ENCODE results near the gene MAP3K20.
"Not testable (repeated sequence)": the region's sequence is repeated elsewhere in the genome, so short reads cannot be mapped to it uniquely, and the experiment has no call there.

Gene MAP3K20

DNA sequence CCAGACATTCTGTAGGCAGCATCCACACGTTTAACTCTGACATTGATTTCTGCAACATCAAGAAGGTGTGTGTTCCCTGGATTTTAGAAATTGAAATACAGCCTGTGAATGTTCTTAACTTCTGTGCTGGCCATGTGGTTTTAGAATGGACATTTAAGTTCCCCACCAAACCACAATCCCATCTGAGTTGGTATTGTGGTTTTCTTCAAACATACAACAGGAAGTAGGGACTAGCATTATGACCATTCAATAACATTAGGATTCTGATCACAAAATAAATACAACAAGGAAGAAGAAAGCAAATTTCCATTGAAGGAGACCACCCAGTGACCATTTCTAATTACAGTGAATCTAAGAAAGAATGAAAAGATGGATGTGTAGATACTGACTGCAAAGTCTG is 51.2 kb downstream of the MAP3K20 start:
- no peak for DNase-seq

DNA sequence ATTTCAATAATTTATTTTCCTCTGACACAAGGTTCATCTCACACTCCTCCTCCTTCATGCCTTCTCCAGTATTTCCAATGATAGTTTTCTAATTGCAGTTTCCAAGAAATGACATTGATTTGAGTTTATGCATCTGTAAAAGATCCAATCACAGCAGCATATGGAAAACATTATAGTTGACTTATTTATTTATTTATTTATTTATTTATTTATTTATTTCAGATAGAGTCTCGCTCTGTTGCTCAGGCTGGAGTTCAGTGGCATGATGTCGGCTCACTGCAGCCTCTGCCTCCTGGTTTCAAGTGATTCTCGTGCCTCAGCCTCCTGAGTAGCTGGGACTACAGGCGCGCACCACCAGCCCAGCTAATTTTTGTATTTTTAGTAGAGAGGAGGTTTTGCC is 52.5 kb downstream of the MAP3K20 start:
- DNase-seq = not testable (repeated sequence)

DNA sequence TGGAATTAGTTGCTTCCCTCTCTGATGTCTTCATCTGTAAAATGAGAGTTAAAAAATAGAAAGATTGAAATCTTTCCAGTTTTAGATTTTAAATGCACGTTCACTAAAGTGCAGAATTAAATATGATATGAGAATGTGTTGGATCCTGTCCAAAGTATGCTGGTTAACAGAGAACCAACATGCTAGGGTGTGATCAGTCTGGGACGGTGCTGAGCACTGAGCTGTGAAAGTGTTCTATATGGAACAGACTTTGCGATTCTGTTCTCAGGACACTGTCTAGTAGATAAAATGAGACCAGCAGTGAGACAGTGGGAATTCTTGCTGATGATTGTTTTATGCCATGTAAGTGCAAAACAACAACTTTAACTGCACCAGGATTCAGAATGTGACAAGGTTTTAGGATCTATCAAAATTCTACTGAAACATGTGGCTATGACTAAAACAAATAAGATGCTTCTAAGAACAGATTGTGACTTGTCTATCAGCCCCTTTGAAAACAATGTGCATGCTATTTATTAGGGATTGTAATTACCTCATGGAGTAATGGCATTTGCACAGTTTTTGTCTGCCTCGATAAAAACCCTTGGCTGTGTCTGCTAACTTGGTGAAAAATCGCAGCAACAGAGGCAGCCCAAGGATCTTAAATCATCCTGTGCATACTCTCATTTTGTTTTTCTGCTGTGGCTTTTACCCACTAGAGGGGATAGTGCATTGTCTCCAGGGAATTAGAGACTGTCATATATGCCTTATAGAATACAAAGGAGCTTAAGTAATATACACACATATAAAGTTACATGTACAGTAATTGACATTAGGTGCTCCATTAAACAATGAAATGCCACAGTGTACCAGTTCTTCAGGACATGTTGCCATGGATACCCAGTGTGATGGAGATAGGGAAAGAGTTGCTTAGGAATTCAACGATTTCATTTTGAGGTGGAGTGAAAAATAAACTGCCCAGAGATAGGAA is 55.1 kb downstream of the MAP3K20 start:
- no peak for DNase-seq

DNA sequence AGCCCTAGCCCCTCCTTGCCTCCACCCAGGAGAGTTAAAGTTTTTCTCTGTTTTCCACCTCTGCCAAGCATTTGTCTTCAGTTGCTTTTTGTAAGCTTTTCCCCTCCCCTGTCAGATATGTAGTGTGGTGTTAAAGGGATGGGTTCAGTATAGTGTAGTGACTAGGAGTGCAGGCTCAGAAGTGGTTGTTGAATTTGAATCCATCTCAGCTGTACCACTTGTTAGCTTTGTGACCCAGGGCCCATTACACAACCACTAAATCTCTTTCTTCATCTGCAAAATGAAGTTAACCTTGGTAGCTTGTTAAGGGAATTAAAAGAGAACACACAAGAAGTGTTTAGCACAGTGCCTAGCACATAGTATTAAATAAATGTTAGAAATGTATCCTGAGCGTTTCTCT is 56.9 kb downstream of the MAP3K20 start:
- DNase-seq = no peak

DNA sequence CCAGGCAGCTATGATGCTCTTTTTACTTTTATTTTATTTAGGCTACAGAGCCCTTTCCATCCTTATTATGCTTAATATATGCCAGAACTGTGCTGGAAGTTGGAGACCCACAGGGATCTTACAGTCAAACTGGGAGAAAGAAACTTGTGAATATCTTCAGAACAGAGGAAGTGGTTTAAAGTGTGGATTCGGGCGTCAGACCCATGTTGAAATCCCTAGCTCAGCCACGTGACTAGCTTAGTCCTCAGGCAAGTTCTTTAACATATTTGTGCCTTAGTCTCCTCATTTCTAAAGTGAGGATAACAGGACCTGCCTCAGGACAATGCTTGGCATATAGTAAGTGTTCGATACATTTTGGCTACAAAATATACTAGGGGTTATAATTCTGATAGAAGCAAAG is 59.1 kb downstream of the MAP3K20 start:
- no peak for DNase-seq

DNA sequence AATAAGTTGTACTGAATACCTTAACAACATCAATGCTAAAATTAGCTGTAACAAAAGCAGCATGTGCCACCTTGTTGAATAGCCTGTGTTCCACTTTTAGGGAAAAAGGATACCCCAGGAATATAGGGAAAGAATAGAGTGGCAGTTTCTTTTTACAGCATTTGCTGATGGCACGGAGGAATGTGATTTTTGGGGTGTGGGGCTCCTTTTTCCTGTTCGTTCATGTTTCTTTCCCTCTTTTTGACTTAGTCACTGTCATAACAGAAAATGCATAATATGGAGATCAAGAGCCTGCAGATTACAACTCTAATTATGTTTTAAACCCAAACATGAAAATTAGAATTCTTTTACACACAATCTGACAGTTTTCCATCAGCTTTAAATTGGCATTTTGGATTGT is 60.4 kb downstream of the MAP3K20 start:
- DNase-seq = no peak

DNA sequence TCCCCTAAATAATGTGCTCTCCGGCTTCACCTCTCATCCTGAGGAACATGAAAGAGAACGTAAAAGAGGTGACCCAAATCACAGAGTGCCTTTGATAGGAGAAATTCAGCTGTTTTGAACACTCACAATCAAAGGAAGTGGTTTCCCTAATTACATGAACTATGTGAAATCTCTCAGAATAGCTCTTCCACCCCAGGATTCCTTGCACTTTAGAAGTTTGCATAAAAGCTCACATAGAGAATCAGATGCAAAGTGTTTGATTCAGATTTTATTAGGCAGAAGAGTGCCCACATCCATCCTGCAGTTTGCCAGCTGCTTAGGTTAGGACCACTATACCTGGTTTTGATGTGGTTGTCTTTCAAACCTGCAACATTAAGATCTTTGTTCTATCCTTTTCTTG is 61.0 kb downstream of the MAP3K20 start:
- DNase-seq = no peak

DNA sequence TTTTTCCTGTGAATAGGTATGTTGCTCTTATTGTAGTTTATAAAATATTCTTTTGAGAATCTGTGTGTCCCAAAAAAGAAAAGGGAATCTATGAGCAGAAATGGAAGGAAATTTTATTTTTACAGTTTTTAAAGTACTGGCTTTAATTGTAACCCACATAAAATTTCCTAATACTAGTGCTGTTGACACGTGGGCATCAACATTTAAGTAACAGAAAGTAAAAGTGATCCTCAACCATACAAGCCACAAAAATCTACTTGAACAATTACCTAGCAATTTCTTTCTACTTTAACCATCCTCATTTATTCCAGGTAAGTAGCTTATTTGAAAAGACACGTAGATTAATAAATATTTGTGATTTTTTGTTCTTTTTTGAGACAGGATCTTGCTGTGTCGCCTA is 62.0 kb downstream of the MAP3K20 start:
- DNase-seq = no peak

DNA sequence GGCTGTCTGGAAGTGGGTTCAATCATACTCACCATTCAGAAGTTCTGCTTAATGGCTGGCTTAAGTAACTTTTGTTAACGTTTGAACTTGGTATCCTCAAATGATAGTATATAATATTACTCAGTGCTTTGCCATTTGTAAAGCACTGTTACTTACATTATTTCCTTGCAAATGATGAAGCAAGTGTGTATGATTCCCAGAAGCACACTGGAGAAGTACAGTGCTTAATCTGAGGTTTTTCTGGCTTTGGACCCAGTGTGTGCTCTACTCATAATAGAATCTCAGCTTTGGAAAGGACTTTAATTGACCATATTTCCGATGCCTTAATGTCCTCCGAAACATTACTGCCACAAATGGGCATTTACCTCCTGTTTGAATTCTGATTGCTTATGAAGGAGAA is 63.3 kb downstream of the MAP3K20 start:
- no peak for DNase-seq

DNA sequence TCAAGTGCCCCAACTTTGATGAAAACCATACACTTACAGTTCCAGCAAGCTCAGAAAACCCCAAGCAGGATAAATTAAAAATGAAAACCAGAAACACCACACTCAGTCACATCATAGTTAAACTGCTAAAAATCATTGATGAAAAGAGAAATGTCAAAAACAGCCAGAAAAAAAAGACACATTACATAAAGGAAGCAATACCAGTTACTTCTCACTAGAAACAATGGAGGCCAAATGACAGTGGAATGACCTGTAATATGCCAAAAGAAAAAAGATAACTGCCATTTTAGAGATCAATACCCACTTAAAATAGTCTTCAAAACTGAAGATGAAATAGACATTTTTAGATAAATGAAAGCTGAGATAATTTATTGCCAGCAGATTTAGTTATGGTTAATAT is 66.0 kb downstream of the MAP3K20 start:
- DNase-seq = no peak

DNA sequence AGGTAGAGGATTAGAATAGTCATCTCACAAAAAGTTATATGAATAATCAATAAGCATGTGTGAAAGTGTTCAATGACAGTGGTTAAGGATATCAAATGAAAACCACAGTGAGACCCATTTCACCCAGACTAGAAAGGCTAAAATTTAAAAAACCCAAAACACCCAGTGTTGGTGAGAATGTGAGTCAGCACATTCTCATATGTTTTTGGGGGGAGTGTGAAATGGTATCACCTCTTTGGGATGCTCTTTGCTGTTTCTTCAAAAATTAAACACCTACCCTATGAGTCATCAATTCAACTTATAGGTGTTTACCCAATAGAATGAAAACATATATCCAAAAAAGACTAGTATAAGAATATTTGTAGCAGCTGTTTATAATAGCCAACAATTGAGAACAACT is 69.8 kb downstream of the MAP3K20 start:
- no peak for DNase-seq

DNA sequence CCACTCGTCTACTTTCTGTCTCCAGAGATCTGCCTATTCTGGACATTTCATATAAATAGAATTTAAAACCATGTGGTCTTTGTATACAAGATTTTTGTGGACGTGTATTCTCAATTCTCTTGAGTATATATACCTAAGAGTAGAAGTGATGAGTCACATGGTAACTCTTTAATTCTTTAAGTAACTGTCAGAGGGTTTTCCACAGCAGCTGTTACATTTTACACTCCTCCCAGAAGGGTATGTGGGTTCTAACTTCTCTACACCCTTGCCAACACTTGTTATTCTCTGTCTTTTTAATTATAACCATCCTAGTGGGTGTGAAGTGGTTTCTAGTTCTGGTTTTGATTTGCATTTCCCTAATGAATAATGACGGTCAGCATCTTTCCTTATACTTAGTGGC is 70.9 kb downstream of the MAP3K20 start:
- DNase-seq = no peak

DNA sequence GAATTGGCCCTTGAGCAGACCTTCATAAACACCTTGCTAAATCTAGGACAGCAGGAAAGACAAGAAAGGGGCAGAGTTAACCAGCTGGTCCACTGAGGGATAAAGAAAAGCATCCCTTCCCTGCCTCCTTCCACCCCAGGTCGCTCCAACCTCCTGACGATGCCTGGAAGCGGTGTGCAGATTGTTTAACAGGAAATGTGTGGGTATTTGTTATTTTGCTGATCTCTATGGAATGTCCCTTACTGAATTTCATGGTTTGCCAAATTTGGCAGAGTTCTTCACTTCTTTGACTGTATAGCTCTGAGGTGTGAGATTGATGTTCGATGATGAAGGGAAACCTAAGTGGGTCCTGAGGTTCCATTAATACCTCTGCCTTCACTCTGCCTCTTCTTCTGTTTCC is 72.9 kb downstream of the MAP3K20 start:
- no peak for DNase-seq

DNA sequence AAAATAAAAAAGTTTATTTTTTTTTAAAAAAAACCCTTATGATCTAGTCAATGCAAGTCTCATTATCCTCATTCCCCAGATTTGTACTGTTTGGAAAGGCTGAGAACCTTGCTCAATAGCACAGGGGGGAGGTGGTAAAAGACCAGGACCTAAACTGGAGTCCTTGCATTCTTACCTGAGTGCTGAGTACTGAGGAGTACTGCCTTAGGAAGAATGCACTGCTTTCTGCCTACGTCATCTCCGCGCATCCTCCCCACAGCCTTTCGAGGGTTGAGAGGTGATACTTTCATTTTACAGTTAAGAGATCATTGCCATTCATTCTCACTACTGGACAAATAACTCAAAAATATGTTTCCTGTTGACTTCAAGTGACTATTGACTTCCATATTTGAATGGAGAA is 73.8 kb downstream of the MAP3K20 start:
- no peak for DNase-seq

DNA sequence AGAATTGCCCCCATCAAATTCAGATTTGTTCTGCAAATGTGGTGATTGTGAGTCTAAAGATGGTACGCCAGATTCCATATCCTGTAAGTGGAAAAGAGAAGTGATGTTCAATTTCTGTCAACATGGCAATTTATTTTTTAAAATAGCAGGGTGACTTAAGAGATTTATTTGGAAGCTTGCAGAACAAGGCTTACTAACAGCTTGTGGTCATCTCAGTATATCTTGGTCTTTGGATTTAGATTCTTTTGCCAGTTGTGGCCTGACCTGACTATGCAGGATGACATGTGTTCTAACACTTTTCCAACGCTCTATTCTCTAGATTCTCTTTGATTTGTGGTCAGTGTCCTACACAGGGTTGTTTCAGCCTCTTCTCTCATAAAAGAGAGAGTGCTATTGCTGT is 74.4 kb downstream of the MAP3K20 start:
- no peak for DNase-seq

DNA sequence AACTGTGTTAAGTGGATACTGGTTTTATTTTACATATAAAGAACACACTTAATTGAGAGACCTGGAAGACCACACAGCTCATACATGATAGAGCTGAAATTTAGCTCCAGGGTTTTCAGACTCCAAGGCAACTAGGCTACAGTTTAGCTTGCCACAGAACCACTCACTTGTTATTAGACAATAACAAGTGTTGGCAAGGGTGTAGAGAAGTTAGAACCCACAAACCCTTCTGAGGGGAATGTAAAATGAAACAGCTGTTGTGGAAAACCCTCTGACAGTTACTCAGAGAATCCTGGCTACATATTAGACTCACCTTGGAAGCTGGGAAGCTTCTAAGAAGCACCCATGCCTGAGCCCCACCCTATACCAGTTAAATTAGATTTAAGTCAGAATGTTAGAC is 75.3 kb downstream of the MAP3K20 start:
- no peak for DNase-seq

DNA sequence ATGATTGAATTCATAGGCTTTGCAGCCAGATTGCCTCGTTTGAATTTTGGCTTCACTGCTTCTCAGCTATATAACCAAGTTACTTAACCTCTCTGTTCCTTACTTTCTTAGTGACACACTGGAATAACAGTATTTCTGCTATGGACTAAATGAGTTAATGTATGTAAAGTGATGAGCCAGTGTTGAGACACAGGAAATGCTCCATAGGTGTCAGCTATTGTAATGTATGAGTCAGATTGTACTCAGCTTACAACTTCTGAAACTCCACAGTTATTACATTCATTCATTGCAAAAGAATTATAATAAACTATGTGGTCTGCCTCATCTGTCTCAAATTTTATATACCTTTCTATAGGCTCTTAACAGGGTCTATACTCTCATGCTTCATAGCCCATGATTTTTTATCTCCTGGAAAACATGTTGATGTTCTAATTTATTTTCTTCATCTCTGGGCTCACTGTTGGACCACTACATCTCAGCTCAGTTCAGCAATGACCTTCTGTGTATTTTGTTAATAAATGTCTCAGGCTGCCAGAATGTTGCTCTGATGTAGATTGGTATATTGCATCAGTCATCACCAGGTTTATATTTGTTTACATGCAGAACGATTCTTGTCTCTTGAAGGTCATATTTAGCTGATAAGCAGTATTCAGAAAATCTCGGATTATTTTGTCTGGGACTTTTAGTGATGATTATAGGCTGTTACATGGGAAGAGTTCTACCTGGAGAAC is 76.2 kb downstream of the MAP3K20 start:
- no peak for DNase-seq

DNA sequence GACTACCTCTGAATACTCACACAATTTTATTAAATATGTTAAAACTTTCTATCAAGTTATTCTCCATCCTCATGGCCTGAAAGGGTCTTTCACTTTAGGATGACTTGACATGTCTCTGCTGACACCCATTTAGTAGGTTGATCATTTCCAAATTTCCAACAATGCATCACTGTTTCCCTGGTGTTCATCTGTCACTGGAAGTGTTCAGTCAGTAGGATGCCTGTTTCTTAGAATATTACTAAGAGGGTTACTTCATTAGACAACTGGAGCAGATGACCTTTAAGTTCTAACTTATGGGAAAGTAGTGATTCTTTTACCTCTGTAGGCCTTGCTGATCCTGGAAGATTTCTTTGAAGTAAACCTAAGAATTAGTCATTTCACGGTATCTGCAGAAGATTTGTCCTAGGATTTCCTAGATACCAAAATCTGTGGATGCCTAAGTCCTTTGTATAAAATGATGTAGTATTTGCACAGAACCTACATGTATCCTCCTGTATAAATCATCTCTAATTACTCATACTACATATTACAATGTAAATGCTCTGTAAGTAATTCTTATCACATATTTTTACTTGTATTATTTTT is 77.7 kb downstream of the MAP3K20 start:
- no peak for DNase-seq

DNA sequence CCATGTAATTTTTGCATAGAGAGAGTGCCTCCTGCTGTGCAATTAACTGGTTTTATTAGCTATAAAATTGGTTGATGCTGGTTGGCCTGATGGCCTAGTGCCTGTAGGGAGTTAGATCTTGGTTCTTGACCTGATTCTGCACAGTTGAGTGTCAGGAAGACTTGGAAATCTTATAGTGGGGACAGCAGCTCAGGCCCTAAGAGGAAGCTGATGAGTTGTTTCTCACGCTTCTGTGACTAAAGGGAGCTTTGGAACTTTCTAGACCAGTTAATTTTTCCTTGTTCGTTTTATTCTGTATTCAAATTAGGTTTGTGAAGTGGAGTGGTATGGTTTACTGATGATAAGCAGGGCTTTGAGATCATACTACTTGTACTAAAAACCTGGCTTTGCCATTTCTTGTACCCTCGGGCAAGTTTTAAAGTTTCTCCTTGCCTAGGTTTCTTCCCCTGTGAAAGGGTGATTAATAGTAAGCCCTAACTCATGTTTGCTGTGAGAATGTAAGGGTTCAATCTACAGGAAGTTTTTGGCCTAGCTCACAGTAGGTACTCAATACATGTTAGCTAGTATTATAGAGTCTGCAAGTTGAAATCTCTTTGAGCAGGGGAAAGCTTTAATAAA is 82.1 kb downstream of the MAP3K20 start:
- DNase-seq = no peak

DNA sequence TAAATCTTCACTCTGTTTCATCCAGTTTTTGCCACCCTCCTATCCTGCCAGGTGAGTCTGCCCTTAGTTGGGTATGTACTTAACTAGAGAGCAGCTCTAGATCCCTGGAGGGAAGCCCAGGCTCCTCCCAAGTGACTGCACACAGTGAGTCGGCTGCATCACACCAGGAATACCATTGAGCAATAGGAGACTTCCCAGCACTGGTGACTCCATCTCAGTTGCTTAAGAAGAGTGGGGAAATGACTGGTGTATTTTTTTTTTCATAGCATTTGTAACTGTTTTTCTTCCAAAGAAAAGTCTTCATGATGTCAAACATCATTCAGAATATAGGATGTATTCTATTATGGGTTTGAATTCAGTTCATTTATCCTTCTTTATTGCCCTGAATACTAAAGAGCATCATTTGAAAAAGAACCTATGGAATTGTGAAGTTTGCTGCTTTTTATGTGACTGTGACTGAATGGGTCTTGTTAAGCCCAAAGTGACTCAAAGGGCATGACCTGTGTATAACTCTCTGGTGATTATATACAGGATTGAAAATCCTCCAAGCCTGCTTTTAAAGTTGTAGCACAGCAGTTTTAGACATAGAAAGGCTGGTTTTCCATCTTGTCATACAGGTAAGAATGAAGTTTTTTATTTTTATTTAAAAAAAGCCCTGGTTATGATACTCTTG is 84.3 kb downstream of the MAP3K20 start:
- DNase-seq = no peak

DNA sequence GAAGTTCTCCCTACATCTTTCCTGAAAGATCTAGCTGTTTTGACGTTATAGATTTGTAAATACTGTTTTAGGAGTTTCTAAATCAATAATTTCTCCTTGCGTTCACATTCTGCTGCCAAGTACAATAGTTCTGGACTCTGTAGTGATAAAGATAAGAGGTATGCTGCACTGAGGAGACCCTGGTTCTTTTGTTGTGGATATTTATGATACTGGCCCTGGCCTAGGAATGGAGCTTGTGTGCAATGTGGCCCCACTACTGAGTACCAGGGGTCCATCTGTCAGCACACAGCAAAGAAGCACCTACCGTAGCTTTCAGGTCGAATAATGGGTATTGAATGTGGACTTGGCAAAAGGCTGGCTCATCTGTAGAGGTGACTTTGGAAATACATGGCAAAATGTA is 85.0 kb downstream of the MAP3K20 start:
- DNase-seq = no peak

DNA sequence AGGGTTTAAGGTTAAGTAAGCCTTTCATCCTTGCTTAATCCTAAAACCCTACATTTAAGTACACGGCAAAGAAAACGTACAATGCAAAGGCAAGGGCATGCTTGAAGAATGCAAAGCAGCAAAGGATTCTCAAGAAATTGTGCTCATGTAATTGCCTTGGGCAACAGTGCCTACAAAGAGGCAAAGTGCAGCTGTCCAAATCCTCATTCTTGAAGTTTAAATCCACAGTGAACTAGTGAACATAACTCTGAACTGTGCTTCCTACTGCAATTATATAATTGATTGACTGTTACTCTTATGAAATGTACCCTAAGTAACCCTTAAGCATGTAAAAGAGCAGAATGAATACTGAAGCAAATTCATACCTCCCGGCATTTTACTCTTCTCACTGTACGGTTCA is 85.4 kb downstream of the MAP3K20 start:
- no peak for DNase-seq

DNA sequence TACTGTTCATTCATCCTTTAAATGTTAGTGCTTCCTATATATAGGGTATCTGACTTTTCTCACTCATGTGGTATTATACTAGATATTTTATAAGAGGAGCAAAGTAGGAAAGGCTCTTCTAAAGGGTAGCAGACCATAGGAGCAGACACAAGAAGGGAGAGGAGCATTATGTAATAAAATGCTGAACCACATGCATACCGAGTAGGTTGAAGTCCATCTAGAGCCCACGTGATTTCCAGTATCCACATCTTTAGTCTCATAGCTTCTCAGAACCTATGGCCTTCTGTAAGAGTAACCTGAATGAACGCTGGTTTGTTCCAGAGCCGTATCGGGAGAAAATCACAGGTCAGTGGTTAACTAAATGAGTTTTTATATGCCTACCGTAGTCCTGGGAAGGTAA is 85.9 kb downstream of the MAP3K20 start:
- no peak for DNase-seq
